GM23338 (cell line): ENCODE results near the gene CITED4. TPM values are rescaled to one million over a fixed set of nuclear protein-coding genes. Genes with fewer than 3 reads are reported as not detected.

Experiments
- ATAC-seq: fragments of 200-7000 bp; cut with Tn5 transposase; 3 replicates; pipeline ENCODE4 v1.9.1; 2020
- DNase-seq: peaks from one replicate; pipeline ENCODE4 v3.0.0-alpha.2; 2015; ENCODE audit warnings: low spot score
- H2AFZ ChIP-seq: fragments of 200-600 bp; sonication (generic); 2 replicates; pipeline ENCODE4 v1.8.0; 2016; ENCODE audit warnings: antibody characterized with exemption, mild to moderate bottlenecking, moderate library complexity
- H3F3A ChIP-seq: fragments of 200-600 bp; sonication (generic); replicated peaks from 2 replicates; pipeline ENCODE4 v1.8.0; 2017; ENCODE audit warnings: antibody characterized with exemption, mixed run types, low read depth
- H3K27ac ChIP-seq: fragments of 200-600 bp; sonication (generic); 2 replicates; pipeline ENCODE4 v1.6.1; 2016; ENCODE audit warnings: low read depth
- H3K27me3 ChIP-seq: fragments of 200-600 bp; sonication (generic); 2 replicates; pipeline ENCODE4 v1.8.0; 2016; ENCODE audit warnings: mild to moderate bottlenecking, mixed run types, moderate library complexity; ENCODE audit not compliant: insufficient read depth
- H3K36me3 ChIP-seq: fragments of 200-600 bp; sonication (generic); 2 replicates; pipeline ENCODE4 v1.8.0; 2016; ENCODE audit warnings: mild to moderate bottlenecking; ENCODE audit not compliant: insufficient read depth
- H3K4me1 ChIP-seq: fragments of 200-600 bp; sonication (generic); 2 replicates; pipeline ENCODE4 v1.8.0; 2016; ENCODE audit warnings: mild to moderate bottlenecking, moderate library complexity; ENCODE audit not compliant: insufficient read depth
- H3K4me2 ChIP-seq: fragments of 200-600 bp; sonication (generic); 2 replicates; pipeline ENCODE4 v1.7.1; 2017; ENCODE audit warnings: mixed run types
- H3K4me3 ChIP-seq: fragments of 200-600 bp; sonication (generic); 2 replicates; pipeline ENCODE4 v1.6.1; 2016; ENCODE audit warnings: mixed run types
- H3K79me2 ChIP-seq: fragments of 200-600 bp; sonication (generic); replicated peaks from 2 replicates; pipeline ENCODE4 v1.8.0; 2017; ENCODE audit warnings: mild to moderate bottlenecking; ENCODE audit not compliant: insufficient read depth
- H3K9me2 ChIP-seq: fragments of 200-600 bp; sonication (generic); 2 replicates; pipeline ENCODE4 v1.8.0; 2017; ENCODE audit not compliant: insufficient read depth
- H4K20me1 ChIP-seq: fragments of 200-600 bp; sonication (generic); replicated peaks from 2 replicates; pipeline ENCODE4 v1.8.0; 2017; ENCODE audit warnings: mild to moderate bottlenecking; ENCODE audit not compliant: insufficient read depth
- H3K27ac Mint-ChIP-seq: 2 replicates; pipeline ENCODE4 v1.8.0; 2020; ENCODE audit warnings: inconsistent platforms, mild to moderate bottlenecking, moderate library complexity, mixed read lengths
- H3K27me3 Mint-ChIP-seq: 3 replicates; pipeline ENCODE4 v1.8.0; 2022; ENCODE audit warnings: low read depth, mild to moderate bottlenecking, moderate library complexity, mixed read lengths, inconsistent platforms; ENCODE audit not compliant: insufficient read depth, poor library complexity
- H3K36me3 Mint-ChIP-seq: 3 replicates; pipeline ENCODE4 v1.8.0; 2021; ENCODE audit warnings: low read depth, mild to moderate bottlenecking, inconsistent platforms, moderate library complexity, mixed read lengths
- H3K4me1 Mint-ChIP-seq: 3 replicates; pipeline ENCODE4 v1.8.0; 2020; ENCODE audit warnings: mild to moderate bottlenecking, inconsistent platforms, mixed read lengths
- H3K4me3 Mint-ChIP-seq: 3 replicates; pipeline ENCODE4 v1.8.0; 2021; ENCODE audit warnings: moderate library complexity, mild to moderate bottlenecking, inconsistent platforms, mixed read lengths
- H3K9me3 Mint-ChIP-seq: 3 replicates; pipeline ENCODE4 v1.8.0; 2020; ENCODE audit warnings: moderate library complexity, mild to moderate bottlenecking, inconsistent platforms, mixed read lengths
- CREB1 ChIP-seq: fragments of 250-450 bp; sonication (Bioruptor Pico); IDR thresholded peaks from 2 replicates; pipeline ENCODE4 v1.5.0; 2020; ENCODE audit warnings: low read depth, mild to moderate bottlenecking, moderate library complexity
- EZH2phosphoT487 ChIP-seq: fragments of 200-600 bp; sonication (generic); IDR thresholded peaks from one replicate; pipeline ENCODE4 v1.8.1; 2018; ENCODE audit warnings: antibody characterized with exemption; ENCODE audit not compliant: unreplicated experiment
- JUNB ChIP-seq: IDR thresholded peaks from one replicate; pipeline ENCODE4 v1.6.1; 2016; ENCODE audit warnings: antibody characterized with exemption; ENCODE audit not compliant: unreplicated experiment
- NANOG ChIP-seq: IDR thresholded peaks from 2 replicates; pipeline ENCODE4 v1.6.1; 2016; ENCODE audit warnings: antibody characterized with exemption, borderline replicate concordance
- POLR2AphosphoS5 ChIP-seq: IDR thresholded peaks from 2 replicates; pipeline ENCODE4 v1.6.1; 2016; ENCODE audit warnings: antibody characterized with exemption, low read depth
- STAT1 ChIP-seq: IDR thresholded peaks from one replicate; pipeline ENCODE4 v1.6.1; 2016; ENCODE audit warnings: antibody characterized with exemption; ENCODE audit not compliant: unreplicated experiment
- ZNF114 ChIP-seq: fragments of 250-450 bp; sonication (Bioruptor Pico); IDR thresholded peaks from 2 replicates; pipeline ENCODE4 v1.5.0; 2020; ENCODE audit warnings: mild to moderate bottlenecking, moderate library complexity
- ZNF331 ChIP-seq: fragments of 250-450 bp; sonication (Bioruptor Pico); IDR thresholded peaks from 2 replicates; pipeline ENCODE4 v1.5.0; 2020; ENCODE audit warnings: low read depth, mild to moderate bottlenecking, moderate library complexity
- polyA plus RNA-seq: library from polyadenylated mRNA; unstranded; fragments of >200 nt; fragmentation: Nextera tagmentation; extraction: Ambion mirVana; gene quantifications from 2 replicates; pipeline ENCODE4 v1.2.1, GENCODE V29; 2016
- total RNA-seq: library from RNA; depleted of rRNA; stranded (reverse); fragments of >200 nt; shearing (Covaris generic); gene quantifications from 2 replicates; pipeline ENCODE4 v1.2.3, GENCODE V29; 2014
- TF ChIP-seq, protein P1 (sequence below), 2 experiments: fragments of 200-600 bp in 1 of 2; sonication (generic) in 1 of 2; conservative IDR thresholded peaks; 2 replicates each; pipeline versions ENCODE4 v1.5.1 to v1.6.1; 2016 to 2017; ENCODE audit warnings: antibody characterized with exemption in 2 of 2, low read depth in 2 of 2, mild to moderate bottlenecking in 2 of 2, moderate library complexity in 1 of 2
- TF ChIP-seq, protein P2 (sequence below): IDR thresholded peaks from one replicate; pipeline ENCODE4 v1.6.1; 2018; ENCODE audit warnings: antibody characterized with exemption; ENCODE audit not compliant: unreplicated experiment

Gene CITED4
- total and polyA plus RNA-seq, 2 experiments from 2014 or later: 2.9 to 18.7 TPM

DNA sequence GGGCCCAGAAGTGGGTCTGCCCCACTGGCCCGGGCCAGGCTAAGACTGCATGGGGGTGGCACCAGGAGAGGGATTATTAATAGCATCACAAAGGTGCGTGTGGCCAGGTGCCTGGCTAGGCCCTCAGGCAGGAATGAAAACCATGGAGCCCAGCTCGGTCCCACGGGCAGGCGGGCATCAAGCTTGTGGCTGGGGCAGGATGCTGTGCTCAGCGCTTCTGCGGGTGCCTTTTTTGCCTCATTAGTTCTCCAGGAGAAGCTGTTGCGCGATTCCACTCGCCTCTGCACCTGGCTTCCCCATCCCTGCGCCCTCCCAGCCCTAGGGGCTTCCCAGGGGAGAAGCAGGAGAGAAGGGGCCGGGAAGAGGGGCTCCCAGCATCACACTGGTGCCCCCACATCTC, 39.3 kb downstream of the CITED4 start:
- H3K4me1 Mint-ChIP-seq: peaks cover 26% of the 10 kb centered on the region

GRCh38 chr1:40820911-40821693, 41.1 kb downstream of the CITED4 start:
- no peaks in the 10 kb centered on the region for H3K36me3 ChIP-seq
- peaks cover 15% of the 10 kb centered on the region; the same call in 1 of the 2 replicates for H3K27me3 ChIP-seq
- ATAC-seq: no peak
- H4K20me1 ChIP-seq: no peaks in the 10 kb centered on the region
- no peak overlapping the region for H3K4me3 ChIP-seq
- TF ChIP-seq ZNF114 (CRISPR knock-in tag) (no peak), JUNB (no peak), STAT1 (no peak), ZNF331 (CRISPR knock-in tag) (no peak), EZH2phosphoT487 (no peak), CREB1 (CRISPR knock-in tag) (no peak), POLR2AphosphoS5 (no peak), NANOG (no peak)
- TF ChIP-seq, protein P1, sequence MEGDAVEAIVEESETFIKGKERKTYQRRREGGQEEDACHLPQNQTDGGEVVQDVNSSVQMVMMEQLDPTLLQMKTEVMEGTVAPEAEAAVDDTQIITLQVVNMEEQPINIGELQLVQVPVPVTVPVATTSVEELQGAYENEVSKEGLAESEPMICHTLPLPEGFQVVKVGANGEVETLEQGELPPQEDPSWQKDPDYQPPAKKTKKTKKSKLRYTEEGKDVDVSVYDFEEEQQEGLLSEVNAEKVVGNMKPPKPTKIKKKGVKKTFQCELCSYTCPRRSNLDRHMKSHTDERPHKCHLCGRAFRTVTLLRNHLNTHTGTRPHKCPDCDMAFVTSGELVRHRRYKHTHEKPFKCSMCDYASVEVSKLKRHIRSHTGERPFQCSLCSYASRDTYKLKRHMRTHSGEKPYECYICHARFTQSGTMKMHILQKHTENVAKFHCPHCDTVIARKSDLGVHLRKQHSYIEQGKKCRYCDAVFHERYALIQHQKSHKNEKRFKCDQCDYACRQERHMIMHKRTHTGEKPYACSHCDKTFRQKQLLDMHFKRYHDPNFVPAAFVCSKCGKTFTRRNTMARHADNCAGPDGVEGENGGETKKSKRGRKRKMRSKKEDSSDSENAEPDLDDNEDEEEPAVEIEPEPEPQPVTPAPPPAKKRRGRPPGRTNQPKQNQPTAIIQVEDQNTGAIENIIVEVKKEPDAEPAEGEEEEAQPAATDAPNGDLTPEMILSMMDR (conservative IDR thresholded peaks at IDR 0.05; ENCODE audit: low read depth in 2 of 2): no peak
- TF ChIP-seq, protein P2, sequence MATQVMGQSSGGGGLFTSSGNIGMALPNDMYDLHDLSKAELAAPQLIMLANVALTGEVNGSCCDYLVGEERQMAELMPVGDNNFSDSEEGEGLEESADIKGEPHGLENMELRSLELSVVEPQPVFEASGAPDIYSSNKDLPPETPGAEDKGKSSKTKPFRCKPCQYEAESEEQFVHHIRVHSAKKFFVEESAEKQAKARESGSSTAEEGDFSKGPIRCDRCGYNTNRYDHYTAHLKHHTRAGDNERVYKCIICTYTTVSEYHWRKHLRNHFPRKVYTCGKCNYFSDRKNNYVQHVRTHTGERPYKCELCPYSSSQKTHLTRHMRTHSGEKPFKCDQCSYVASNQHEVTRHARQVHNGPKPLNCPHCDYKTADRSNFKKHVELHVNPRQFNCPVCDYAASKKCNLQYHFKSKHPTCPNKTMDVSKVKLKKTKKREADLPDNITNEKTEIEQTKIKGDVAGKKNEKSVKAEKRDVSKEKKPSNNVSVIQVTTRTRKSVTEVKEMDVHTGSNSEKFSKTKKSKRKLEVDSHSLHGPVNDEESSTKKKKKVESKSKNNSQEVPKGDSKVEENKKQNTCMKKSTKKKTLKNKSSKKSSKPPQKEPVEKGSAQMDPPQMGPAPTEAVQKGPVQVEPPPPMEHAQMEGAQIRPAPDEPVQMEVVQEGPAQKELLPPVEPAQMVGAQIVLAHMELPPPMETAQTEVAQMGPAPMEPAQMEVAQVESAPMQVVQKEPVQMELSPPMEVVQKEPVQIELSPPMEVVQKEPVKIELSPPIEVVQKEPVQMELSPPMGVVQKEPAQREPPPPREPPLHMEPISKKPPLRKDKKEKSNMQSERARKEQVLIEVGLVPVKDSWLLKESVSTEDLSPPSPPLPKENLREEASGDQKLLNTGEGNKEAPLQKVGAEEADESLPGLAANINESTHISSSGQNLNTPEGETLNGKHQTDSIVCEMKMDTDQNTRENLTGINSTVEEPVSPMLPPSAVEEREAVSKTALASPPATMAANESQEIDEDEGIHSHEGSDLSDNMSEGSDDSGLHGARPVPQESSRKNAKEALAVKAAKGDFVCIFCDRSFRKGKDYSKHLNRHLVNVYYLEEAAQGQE: no peak
- Mint-ChIP-seq H3K4me3 (no peak overlapping the region), H3K9me3 (no peaks in the 10 kb centered on the region; the same call in 2 of the 3 replicates), H3K4me1 (peaks cover 26% of the 10 kb centered on the region), H3K27ac (no peak overlapping the region), H3K36me3 (no peaks in the 10 kb centered on the region), H3K27me3 (peaks cover 16% of the 10 kb centered on the region)
- no peaks in the 10 kb centered on the region for H3K9me2 ChIP-seq
- peaks cover 14% of the 10 kb centered on the region for H3K4me1 ChIP-seq
- H3K27ac ChIP-seq: no peak overlapping the region
- H2AFZ ChIP-seq: no peak overlapping the region
- DNase-seq: no peak
- H3K4me2 ChIP-seq: no peak overlapping the region
- H3K79me2 ChIP-seq: no peaks in the 10 kb centered on the region
- H3F3A ChIP-seq: no peaks in the 10 kb centered on the region; the same call in 1 of the 2 replicates

More for the DNA sequence above, 39.3 kb downstream of the CITED4 start:
- no peaks in the 10 kb centered on the region for H3K79me2 ChIP-seq
- TF ChIP-seq EZH2phosphoT487: no peak
- TF ChIP-seq ZNF331 (CRISPR knock-in tag): no peak
- TF ChIP-seq, protein P1 (conservative IDR thresholded peaks at IDR 0.05; ENCODE audit: low read depth in 2 of 2): no peak
- no peak for TF ChIP-seq STAT1
- no peak overlapping the region for H3K27ac ChIP-seq
- H3K4me2 ChIP-seq: no peak overlapping the region
- Mint-ChIP-seq H3K36me3 (no peaks in the 10 kb centered on the region), H3K9me3 (no peaks in the 10 kb centered on the region; the same call in 2 of the 3 replicates), H3K27ac (no peak overlapping the region), H3K4me3 (no peak overlapping the region), H3K27me3 (peaks cover 18% of the 10 kb centered on the region)
- no peaks in the 10 kb centered on the region; the same call in 1 of the 2 replicates for H3F3A ChIP-seq
- no peaks in the 10 kb centered on the region for H3K9me2 ChIP-seq
- ATAC-seq: no peak
- H3K27me3 ChIP-seq: peaks cover 7% of the 10 kb centered on the region; the same call in 1 of the 2 replicates
- no peak for DNase-seq
- no peak overlapping the region for H2AFZ ChIP-seq
- no peak overlapping the region for H3K4me3 ChIP-seq
- H4K20me1 ChIP-seq: no peaks in the 10 kb centered on the region
- peaks cover 15% of the 10 kb centered on the region for H3K4me1 ChIP-seq
- H3K36me3 ChIP-seq: no peaks in the 10 kb centered on the region
